Glutamatergic neuron (in vitro differentiated cells): ENCODE results near the gene NYNRIN. TPM values are rescaled to one million over a fixed set of nuclear protein-coding genes. Genes with fewer than 3 reads are reported as not detected.

Experiments used
- DNase-seq: peaks from one replicate; pipeline ENCODE4 v3.0.0; 2022
- H3K27ac Mint-ChIP-seq: one replicate; pipeline ENCODE4 v1.8.0; 2020; ENCODE audit warnings: mild to moderate bottlenecking, mixed read lengths, inconsistent platforms; ENCODE audit not compliant: unreplicated experiment
- H3K27me3 Mint-ChIP-seq: one replicate; pipeline ENCODE4 v1.8.0; 2020; ENCODE audit warnings: mild to moderate bottlenecking, moderate library complexity, mixed read lengths, inconsistent platforms; ENCODE audit not compliant: unreplicated experiment
- H3K36me3 Mint-ChIP-seq: one replicate; pipeline ENCODE4 v1.8.0; 2020; ENCODE audit warnings: mild to moderate bottlenecking, mixed read lengths, inconsistent platforms; ENCODE audit not compliant: unreplicated experiment
- H3K4me1 Mint-ChIP-seq: one replicate; pipeline ENCODE4 v1.8.0; 2020; ENCODE audit warnings: mild to moderate bottlenecking, low read depth, mixed read lengths, inconsistent platforms; ENCODE audit not compliant: unreplicated experiment
- H3K4me3 Mint-ChIP-seq: one replicate; pipeline ENCODE4 v1.8.0; 2020; ENCODE audit warnings: mild to moderate bottlenecking, mixed read lengths, inconsistent platforms; ENCODE audit not compliant: unreplicated experiment
- H3K9me3 Mint-ChIP-seq: one replicate; pipeline ENCODE4 v1.8.0; 2020; ENCODE audit warnings: mild to moderate bottlenecking, moderate library complexity, mixed read lengths, inconsistent platforms; ENCODE audit not compliant: unreplicated experiment
- total RNA-seq: library from RNA; stranded (reverse); fragmentation: NEBNext Ultra II Directional; extraction: Animal tissue kit (Norgen Biotek cat#: 25700); gene quantifications from one replicate; pipeline ENCODE4 v1.2.1, GENCODE V29; 2021; ENCODE audit not compliant: unreplicated experiment
- TF ChIP-seq, protein P1 (sequence below): fragments of 200-600 bp; sonication (generic); IDR thresholded peaks from one replicate; pipeline ENCODE4 v1.5.0; 2021; ENCODE audit not compliant: partially characterized antibody, unreplicated experiment

NYNRIN gene
- total RNA-seq, 1 donor from 2014 or later, result 33.5 TPM

DNA sequence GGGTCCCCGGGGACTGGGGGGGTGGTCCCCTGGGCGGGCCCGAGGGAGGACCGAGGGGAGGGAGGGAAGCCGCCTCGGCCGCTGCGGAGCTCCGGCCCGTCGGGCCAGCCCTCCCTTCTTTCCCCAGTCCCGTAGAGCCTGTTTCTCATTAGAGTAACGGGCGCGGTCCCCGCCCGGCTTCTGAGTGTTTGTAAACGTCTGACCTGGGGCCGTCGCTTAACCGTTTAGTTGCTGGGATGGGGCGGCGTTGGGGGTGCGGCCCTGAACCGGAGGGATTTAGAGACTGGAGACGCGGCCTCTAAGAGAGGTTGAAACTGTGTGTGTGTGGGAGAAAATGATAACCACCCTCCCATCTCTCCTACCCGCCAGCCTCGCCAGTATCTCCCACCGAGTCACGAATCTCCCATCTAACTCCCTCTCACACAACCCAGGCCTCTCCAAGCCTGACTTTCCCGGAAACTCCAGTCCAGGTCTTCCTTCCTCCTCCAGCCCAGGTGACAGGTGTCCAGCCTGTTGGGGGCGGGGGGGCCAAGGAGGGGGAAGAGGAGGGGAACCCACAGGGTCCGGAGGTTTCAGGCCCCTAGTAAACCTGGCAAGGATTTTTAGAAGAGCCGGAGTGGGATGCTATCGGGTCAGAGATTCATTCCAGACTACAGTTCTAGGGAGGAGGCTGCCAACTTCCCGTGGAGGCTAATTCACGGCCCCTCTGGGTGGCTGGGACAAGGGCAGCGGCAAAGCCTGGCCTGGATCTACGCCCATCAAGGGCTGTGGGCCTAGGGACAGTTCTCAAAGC is 31.9 kb upstream of the NYNRIN start:
- peak overlapping the region; percentile 94 for H3K27ac Mint-ChIP-seq
- H3K9me3 Mint-ChIP-seq, result peaks cover 8% of the 10 kb centered on the region
- H3K27me3 Mint-ChIP-seq, result peaks cover 6% of the 10 kb centered on the region
- peaks cover 3% of the 10 kb centered on the region for H3K4me1 Mint-ChIP-seq
- peak overlapping the region; percentile 95 for H3K4me3 Mint-ChIP-seq
- TF ChIP-seq, protein P1, sequence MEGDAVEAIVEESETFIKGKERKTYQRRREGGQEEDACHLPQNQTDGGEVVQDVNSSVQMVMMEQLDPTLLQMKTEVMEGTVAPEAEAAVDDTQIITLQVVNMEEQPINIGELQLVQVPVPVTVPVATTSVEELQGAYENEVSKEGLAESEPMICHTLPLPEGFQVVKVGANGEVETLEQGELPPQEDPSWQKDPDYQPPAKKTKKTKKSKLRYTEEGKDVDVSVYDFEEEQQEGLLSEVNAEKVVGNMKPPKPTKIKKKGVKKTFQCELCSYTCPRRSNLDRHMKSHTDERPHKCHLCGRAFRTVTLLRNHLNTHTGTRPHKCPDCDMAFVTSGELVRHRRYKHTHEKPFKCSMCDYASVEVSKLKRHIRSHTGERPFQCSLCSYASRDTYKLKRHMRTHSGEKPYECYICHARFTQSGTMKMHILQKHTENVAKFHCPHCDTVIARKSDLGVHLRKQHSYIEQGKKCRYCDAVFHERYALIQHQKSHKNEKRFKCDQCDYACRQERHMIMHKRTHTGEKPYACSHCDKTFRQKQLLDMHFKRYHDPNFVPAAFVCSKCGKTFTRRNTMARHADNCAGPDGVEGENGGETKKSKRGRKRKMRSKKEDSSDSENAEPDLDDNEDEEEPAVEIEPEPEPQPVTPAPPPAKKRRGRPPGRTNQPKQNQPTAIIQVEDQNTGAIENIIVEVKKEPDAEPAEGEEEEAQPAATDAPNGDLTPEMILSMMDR, result no peak
- peak; percentile 85 for DNase-seq
- no peaks in the 10 kb centered on the region for H3K36me3 Mint-ChIP-seq

DNA sequence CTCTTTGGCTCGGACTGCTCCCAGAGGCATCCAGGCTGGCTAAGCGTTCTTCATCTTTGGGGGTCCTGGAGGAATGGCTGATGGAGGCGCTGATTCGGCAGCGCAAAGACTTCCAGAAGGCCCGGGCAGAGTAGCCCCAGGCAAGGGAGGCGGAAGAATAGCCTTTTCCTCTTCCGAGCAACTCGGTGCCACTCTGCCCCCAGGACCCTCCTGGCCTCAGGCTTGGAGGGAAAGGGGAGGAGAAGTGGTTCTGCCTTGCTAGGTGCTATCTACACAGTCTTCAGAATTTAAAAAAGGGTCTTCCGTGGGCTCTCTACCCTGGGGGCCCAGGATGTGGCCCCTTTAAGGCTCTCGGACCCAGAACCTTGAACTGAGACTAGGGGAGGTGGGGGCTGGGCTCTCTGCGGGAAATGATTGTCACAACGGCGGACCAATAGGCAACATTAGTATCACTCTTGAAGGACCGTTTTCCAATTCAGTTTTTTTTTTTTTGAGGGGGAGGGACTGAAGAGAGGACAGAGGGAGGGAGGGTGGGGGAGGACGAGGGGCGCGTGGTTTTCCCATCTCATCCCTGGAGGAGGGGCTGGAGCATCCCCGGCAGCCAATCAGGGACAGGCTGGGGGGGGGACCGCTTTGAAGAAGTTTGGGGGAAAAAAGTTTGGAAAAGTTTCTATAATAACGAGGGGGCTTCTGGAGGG is 31.1 kb upstream of the NYNRIN start, which contains the start of gene NFATC4:
Gene NFATC4, plus strand, starts transcription at position 671 of the 698 bp plus-strand sequence. CDS start 157 bp downstream, outside the sequence.
- H3K36me3 Mint-ChIP-seq, result no peaks in the 10 kb centered on the region
- H3K4me3 Mint-ChIP-seq, result peak within 1 kb of the TSS; percentile 95
- DNase-seq, result peak; percentile 69
- peaks cover 6% of the 10 kb centered on the region for H3K27me3 Mint-ChIP-seq
- TF ChIP-seq, protein P1, result no peak
- H3K27ac Mint-ChIP-seq, result peak within 1 kb of the TSS; percentile 94
- H3K9me3 Mint-ChIP-seq, result peaks cover 8% of the 10 kb centered on the region
- H3K4me1 Mint-ChIP-seq, result peaks cover 7% of the 10 kb centered on the region

DNA sequence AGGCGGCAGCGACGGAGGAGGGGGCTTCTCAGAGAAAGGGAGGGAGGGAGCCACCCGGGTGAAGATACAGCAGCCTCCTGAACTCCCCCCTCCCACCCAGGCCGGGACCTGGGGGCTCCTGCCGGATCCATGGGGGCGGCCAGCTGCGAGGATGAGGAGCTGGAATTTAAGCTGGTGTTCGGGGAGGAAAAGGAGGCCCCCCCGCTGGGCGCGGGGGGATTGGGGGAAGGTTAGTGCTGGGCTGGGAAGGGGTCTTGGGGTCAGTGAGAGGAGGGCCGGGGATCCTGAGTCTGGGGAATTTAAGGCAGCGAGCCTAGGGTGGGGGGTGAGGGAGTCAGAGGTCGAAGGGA is 30.6 kb upstream of the NYNRIN start:
- Mint-ChIP-seq H3K4me1 (peaks cover 7% of the 10 kb centered on the region), H3K27ac (peak overlapping the region; percentile 94), H3K36me3 (no peaks in the 10 kb centered on the region), H3K27me3 (peaks cover 6% of the 10 kb centered on the region), H3K4me3 (peak overlapping the region; percentile 95), H3K9me3 (peaks cover 8% of the 10 kb centered on the region)
- TF ChIP-seq, protein P1, result no peak
- DNase-seq, result peak; percentile 33

DNA sequence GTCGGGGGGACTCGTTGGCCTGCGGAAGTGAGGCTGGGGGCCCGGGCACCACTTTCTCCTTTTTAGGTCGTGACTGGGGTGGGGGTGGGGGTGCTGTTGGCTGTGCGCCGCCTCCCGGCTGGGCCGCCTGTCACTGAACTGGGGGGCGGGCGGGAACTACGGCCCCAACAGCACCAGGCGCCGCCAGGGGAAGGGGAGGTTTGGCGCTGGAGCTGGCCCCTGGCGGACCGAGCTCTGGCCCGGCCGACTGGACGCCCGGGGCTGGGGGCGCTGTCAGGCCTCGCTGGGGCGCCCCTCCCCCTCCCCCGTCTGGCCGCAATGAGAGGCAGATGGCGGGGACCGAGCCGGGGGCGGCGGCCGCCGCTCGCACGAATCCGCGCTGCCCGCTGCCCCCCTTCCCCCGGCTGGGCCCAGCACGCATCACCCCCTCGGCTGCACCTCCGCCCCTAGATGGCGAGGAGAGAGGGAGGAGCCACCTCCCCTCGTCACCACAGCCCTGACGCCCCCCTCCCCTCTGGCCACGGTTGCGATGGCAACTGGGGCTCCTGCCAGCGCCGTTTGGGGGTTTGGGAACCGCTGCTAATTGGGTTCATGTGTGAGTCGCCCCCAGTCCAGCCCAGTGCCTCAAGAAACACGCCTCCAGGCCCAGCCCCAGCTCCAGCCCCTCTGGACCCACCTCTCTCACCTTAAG is 30.1 kb upstream of the NYNRIN start:
- Mint-ChIP-seq H3K4me3 (peak overlapping the region; percentile 95), H3K9me3 (peaks cover 8% of the 10 kb centered on the region), H3K27ac (peak overlapping the region; percentile 89), H3K36me3 (no peaks in the 10 kb centered on the region), H3K27me3 (peaks cover 4% of the 10 kb centered on the region), H3K4me1 (peaks cover 7% of the 10 kb centered on the region)
- peak; percentile 86 for DNase-seq
- TF ChIP-seq, protein P1, result no peak
